ENCODE data around the gene ATP6V1B1.
"Not testable (repeated sequence)": the region's sequence is repeated elsewhere in the genome, so short reads cannot be mapped to it uniquely, and the experiment has no call there.

The ATP6V1B1 gene

DNA sequence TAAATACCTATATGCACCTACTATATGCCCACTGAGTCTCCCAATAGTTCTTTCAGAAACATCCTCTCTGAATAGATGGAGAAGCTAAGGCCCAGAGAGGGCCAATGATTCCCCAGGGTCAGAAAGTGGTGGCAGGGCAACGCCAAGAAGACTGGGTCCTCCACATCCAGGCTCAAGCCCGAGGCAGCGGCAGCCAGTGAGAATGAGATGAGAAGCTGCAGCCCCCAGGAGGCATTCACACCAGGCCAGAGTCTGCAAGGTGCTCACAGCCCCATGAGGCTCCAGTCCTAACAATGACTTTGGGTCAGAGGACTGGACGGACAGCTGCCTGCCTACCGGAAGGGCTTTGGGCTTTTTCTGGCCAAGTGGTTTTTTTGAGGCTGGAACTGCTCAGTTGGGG is 55.4 kb downstream of the ATP6V1B1 start:
- no peak for DNase-seq (ENCODE audit: low read depth)

DNA sequence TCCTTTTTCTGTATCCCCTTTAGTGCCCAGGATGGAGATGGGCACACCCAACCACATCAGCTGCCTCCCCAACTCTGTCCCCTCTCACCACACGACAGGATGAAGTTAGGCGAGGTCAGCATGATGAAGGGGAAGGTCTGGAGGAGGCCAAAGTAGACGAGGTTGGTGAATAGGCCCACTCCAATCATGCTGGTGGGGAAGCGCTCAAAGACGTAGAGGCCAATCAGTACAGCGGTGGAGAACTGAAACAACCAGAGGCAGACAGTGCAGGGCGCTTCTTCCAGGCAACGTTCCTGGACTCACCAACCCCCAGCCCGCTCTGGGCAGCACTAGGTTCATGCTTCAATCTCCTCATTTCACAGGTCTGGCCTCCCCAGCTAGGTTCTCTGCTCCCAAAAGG is 56.0 kb downstream of the ATP6V1B1 start:
- no peak for DNase-seq (ENCODE audit: low read depth)

DNA sequence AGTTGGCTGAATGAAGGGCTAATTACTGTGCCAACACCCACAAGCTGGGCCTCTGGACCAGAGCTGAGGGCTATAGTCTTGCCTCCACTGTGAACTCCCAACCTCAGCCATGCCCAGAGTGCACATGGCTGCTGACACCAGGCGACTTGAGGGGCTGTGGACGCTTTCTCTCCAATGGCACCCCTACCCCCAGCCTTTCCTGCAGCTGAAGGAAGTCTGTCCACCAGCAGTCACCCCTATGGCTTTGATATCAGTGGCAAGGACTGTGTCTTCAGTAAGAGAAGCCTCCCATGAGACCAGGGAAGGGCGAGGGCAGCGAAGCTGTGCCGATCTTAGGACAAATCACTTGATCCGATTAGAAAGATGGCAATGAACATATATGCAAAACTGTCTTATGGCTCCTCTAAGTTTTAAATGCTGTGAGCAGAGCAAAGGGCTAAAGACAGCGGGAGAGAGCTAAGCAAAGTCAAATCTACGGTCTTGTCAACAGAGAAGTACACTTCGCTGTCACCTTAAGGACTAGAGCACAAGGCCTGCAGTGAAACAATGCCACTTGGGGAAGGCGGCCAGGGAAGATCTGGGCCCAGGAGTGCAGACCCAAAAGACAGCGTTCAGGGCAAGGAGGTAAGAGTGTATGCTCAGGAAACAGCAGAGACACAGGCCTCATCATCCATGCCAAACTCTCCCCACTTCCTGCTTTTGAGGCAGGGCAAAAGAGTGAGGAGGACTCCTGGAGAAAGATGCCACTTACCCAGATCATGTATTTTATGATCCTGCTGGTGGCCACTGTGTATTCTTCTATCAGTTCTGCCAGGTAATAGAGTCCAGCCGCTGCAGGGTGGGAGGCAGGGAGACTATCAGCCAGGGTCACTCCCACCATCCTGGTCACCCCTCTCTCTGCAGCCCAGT is 57.5 kb downstream of the ATP6V1B1 start:
- no peak for DNase-seq (ENCODE audit: low read depth)

DNA sequence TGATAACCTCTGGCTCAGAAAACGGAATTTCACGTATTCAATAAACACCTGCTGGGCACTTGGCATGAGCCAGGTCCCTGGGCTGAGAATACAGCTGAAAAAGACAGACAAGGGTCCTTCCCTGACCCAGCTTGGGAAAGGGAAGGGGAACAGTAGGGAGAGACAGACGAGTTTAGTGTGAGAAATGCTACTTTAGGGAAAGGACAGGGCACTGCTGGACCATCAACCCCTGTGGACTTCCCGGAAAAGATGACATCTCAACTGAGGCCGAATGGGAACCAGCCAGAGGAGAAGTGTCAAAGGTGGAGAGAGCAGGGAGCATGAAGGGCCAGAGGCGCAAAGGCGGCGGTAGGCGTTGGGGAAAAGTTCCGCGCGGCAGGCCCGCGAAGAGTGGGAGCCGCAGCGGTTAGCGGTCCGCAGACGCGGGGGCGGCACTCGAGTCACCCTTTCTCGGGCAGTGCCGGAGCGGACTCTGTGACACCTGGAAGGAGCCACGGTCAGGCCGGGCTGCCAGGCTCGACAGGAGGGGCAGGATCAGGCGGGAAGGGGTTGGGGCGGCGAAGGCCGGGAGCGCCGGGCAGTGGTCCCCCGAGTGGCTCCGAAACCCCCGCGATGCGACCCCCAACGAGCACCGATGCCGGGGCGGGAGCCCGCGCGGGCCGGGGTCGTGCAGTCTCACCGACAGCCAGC is 58.5 kb downstream of the ATP6V1B1 start:
- DNase-seq (ENCODE audit: low read depth), result no peak

DNA sequence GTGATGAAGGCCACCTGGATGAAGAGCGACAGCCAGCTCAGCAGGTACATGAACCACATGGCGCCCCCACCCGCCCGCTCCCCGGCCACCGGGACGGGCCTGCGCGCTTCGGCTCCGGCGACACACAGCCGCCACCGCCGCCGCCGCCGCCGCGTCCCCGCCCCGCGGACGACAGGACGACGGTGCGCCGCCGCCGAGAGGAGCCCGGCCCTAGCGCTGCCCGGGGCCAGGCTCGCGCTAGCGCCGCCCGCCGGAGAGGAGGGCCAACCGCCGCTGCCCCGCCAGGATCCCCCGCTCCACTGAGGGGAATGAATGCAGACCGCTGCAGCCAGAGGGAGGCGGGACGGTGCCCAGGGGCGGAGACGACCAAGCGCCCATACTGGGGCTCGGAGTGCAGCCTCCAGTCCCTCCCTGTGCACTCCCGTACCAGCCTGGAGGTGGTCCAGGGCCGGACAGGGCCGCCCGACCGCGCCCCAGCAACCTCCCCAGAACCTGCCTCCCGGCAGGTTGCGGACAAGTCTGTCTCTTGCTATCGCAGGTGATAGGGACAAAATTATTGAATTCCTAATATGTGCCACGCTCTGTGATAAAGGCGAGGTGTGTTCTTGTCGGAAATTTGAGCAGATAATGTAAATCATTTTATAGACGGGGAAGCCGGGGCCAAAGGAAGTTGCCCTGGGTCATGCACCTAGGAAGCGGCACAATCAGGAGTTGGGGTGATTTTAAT is 59.2 kb downstream of the ATP6V1B1 start, which contains the start of gene TEX261:
TEX261 (minus strand) TSS at position 175 of the 727 bp plus-strand sequence; CDS start at position 59, 116 bp downstream.
- peak; percentile 83 for DNase-seq (ENCODE audit: low read depth)

DNA sequence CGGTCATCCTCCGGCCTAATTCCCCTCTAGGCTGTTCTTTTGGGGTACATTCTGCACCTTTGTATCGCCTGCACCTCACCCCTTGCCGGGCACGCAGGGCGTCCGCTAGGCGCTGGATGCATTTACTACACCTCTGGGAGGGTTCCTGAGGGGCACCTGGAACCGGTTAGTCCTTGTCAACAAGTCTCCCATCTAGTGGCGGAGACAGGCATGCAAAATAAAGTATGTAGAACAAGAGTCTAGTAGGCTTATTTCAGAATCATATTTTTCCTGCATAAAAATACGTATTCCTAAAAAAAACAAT is 59.7 kb downstream of the ATP6V1B1 start:
- DNase-seq (ENCODE audit: low read depth), result no peak

DNA sequence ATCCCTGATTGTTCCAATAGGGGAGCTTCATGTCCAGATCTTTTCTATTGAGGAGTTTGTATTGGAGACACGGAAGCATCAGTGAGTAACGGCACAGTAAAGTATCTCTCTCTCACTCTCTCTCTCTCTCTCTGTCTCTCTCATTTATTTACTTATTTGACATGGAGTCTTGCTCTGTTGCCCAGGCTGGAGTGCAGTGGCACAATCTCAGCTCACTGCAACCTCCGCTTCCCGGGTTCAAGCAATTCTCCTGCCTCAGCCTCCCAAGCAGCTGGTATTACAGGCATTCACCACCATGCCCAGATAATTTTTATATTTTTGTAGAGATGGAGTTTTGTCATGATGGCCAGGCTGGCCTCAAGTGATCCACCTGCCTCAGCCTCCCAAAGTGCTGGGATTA is 63.2 kb downstream of the ATP6V1B1 start:
- not testable (repeated sequence) for DNase-seq (ENCODE audit: low read depth)

DNA sequence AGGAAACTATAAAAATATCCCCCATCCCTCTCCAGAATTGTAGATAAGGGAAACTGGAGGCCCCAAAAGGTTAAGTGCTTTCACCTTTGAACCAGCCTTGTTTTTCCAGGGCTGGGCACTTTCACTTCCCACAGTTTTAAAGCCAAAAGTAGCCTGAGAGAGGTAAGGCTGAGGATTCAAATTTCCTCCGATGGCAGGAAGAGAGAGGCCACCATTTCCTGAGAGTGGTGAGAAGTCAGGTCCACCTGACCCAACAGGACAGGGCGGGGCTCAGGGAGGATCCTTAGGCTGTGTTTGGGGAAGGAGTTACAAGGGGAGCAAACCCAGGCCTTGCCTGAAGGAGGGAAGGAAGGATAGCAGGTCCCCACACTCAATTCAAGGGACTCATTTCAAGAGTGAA is 63.7 kb downstream of the ATP6V1B1 start:
- DNase-seq (ENCODE audit: low read depth), result no peak

DNA sequence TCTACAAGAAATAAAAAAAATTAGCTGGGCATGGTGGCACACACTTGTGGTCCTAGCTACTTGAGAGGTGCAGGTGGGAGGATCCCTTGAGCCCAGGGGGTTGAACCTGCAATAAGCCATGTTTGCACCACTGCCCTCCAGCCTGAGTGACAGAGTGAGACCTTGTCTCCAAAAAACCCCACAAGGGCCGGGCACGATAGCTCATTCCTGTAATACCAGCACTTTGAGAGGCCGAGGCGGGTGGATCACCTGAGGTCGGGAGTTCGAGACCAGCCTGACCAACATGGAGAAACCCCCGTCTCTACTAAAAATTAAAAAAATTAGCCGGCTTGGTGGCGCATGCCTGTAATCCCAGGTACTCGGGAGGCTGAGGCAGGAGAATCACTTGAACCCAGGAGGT is 64.2 kb downstream of the ATP6V1B1 start:
- DNase-seq (ENCODE audit: low read depth), result not testable (repeated sequence)

DNA sequence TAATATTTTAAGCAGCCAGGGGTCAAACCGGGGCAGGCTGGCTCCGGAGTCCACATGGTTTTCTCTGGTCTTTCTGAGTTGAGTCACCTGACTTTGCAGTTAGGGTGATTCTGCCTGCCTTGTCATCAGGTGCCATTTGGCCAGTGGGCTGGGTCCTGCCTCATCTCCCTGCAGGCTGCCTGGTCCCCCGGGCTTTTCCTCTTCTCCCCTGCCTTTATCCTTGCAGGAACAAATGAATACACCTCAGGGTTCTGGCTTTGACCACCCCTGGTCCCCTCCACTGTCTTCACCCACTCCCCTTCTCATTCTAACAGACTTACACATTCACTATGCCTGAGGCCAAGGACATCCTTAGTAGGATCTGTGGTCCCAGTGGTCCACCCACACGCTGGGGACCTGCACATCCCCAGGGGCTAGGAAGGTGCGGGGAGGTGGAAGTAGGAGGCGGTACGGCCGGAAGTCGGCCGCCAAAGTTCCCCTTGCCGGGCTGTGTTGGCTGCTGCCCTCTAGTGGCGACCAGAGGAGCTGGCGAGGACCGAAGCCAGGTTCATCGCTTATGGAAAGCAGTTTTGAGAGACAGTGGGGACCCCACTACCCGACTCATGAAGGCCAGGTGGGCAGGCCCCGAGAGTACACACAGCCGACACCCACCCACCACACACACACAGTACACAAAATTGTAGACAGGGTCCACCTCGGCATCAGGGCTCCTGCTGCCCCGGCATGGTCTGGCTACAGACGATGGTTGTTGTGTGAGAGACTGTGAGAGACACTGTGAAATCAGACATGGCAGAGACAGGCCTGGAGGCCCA is 65.3 kb downstream of the ATP6V1B1 start:
- DNase-seq (ENCODE audit: low read depth), result peak; percentile 71

DNA sequence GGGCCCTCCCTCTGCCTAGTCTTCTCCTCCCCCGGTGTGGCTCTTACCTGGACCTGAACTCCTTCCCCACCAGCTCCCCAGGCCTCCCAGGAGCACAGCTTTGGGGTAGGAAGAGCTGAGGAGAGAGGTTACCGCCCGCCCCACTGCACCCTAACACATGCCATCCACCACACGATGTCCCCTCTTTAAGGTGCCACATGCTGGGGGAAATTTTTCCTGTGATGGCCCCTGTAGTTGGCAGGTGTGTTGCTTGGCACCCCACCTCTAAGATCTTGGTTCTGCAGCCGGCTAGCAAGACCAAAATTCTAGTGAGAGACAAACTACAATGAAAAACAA is 65.9 kb downstream of the ATP6V1B1 start:
- DNase-seq (ENCODE audit: low read depth), result no peak

DNA sequence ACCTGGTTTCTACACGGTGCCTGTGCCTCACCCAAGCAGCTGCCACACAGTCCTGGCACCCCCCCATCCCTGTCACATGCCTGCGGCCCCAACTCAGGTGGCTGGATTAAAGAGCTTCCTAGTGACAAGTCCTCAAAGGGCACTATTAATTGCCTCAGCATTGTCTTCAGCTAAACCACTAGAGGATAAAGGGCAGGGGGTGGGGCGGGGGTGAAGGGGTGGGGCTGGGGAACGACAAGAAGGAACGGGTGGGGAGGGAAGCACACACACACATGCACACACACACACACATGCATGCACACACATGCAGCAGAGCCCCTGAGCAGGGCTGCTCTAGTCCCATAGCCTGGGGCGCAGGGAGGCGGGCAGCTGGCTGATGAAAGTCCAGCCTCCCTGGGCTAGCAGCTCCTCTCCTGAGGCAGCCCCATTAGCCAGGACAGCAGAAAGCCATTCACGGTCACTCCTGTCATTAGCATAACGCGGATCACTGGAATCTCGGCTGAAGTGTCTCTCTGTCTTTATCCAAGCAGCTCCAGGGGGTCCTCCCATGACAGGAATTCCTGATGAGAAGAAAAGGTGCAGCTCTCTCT is 66.4 kb downstream of the ATP6V1B1 start:
- no peak for DNase-seq (ENCODE audit: low read depth)

DNA sequence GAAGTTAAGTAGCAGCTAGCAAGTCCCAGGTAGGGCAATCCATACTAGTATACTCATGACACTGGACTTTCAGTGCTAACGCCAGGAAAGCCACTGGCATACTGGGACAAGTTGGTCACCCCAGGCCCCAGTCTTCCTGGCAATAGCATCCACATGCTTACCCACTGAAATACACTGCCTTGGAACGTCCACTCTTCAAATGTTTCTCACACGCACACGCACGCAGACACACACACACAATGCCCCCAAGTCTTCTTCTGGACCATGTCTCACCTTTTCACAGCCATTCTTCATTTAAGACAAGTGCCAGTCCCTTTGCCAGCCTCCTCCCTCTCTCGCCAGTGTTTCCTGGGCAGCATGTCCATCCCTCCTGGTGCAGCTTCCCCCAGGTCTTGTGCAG is 67.7 kb downstream of the ATP6V1B1 start:
- DNase-seq (ENCODE audit: low read depth), result no peak

DNA sequence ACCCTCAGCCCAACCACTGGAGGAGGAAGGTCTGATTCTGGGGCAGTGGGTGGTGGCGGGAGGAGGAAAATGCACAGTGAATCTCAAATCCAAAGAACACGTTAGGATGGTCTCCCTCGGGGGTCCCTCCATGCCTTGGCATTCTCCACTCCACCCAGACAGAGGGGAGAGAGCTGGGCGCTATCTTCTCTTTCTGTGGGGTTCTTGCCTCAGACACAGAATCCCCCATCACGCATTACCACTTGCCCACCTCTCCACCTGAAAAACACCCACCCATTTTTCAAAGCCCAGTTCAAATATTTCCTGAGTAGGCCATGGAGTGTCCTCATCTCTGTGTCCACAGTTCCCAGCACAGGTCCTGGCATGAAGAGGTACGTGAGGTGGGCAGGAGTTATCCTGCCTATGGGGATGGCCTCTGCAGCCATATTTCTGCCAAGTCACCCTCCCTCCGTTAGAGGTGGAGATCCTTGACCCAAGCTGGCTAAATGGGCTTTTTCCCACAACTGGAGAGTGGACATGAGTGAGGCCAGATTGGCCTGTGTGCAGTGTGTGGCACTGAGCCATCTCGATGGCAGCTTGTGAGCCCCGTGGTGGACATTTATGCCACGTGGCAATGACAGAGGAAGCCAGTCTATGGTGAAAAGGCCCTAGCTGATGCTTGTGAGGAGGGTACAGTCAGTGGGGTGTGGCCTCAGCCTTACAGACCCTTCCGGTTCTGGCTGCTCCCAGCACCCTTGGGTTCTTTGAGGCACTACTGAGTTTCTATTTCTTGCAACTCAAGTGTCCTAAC is 68.5 kb downstream of the ATP6V1B1 start:
- DNase-seq (ENCODE audit: low read depth), result no peak

DNA sequence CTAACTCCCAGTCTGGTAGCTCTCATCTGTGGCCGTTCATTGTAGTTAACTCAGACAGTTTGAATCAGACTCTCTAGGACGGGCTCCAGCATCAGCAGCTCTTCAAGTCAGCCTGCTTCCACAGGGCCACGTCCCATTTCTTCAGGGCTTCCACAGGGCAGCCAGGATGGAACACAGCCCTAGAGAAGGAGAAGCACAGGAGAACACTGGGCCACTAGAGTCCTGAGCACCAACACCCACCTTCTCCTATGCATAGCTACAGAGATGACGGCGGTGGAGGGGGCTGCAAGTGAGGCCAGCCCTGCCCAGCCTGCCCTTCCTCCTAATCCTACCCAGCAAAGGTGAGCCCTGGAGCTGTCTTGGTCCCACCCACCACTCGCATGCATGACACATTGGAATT is 69.2 kb downstream of the ATP6V1B1 start:
- no peak for DNase-seq (ENCODE audit: low read depth)

DNA sequence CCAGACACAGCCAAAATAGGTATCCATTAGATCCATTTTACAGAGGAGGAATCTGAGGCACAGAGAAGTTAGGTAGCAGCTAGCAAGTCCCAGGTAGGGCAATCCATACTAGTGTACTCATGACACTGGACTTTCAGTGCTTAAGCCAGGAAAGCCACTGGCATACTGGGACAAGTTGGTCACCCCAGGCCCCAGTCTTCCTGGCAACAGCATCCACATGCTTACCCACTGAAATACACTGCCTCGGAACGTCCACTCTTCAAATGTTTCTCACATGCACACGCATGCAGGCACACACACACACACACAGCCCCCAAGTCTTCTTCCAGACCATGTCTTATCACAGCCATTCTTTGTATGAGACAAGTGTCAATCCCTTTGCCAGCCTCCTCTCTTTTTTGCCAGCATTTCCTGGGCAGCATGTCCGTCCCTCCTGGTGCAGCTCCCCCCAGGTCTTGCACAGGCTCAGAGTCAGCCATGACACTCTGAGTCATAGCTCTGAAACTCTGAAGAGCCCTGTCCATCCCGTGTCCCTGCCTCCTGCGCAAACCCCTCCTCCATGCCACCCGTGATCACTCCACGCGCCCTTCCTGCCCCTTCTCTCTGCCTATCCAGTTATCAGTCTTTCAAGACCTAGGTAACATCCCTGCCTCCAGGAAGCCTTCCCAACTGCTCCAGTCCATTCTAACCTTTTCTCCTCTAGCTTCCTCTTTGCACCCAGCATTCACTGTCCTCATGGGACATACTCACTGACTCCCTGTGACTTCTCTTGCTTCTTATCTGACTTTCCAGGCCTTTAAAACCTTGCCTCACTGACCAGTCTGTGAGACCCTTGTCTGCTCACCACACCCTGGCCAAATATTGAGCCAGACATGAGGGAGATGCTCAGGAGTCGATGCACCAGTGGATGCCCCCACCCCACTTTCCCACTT is 69.8 kb downstream of the ATP6V1B1 start:
- no peak for DNase-seq (ENCODE audit: low read depth)

DNA sequence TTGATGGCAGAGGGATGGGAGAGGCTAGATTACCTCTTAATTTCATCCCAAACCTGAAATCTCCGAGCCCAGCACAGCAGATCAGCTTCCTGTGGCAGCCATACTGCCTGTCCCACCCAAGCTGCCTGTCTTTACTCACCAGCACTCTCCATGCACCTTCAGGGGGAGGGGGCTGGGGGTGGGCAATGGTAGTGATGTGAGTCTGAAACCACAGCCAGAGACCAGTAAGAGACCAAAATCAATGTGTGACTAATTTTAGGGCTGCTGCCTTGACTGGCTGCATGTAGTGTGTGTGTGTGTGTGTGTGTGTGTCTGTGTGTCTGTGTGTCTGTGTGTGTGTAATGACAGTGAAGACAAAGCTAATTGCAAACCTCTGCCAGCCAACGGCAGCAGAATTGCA is 70.6 kb downstream of the ATP6V1B1 start:
- DNase-seq (ENCODE audit: low read depth), result no peak

DNA sequence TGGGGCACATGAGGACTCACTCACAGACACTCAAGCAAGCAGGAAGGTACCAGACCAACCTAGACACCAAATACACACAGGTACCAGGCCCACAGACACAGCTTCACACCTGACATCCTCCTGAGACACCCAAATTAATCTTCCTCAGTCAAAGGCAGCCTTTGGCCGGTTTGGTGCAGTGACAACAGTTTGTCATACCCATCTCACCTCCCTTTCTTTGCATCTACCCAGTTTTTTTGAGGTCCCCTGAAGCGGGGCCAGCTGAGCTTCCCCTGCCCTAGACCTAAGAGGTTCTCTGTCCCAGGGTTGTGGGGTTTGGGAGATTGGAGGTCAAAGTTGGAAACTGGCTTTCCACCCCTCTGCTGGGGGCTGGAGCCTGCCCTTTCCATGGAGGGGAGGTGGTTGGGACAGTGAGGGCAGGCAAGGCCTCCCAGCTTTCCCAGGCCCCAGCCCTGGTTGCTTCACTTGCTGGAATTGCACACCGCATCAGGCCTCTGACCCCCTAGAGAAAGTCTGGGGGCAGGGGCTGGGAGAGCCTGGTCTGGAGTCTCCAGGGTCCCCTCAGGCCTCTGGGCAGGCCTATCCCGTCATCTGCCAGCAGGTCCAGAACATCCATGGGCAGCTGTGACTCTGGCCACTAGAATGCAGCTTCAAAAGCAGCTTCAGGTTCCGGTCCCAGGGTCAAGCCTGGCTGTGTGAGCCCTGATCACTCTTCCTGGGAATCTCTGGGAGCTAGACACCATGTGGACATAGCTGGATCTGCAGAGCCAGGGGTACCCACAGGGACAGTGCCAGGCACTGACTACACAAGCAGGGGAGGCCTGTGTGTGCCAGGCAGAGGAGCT is 71.5 kb downstream of the ATP6V1B1 start:
- no peak for DNase-seq (ENCODE audit: low read depth)

DNA sequence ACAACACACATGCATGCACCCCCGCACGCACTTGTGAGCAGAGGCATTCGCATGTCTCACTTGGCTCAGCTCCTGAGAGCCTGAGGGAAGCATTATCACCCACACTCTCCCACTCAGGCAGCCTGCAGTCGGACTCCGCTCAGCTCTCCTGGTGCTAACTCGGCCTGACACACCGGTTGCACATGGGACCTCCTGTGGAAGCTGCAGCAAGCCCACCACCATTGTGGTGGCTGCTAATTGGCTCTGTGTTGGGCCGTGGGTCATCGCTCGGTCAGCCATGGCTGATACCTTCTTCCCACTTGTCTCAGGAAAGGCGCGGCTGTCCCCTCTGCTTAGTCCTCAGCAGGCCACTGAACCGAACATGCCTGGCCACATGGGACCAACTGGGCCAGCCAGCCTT is 72.6 kb downstream of the ATP6V1B1 start:
- no peak for DNase-seq (ENCODE audit: low read depth)

Data from activated gamma-delta T cell treated with anti-CD3 and anti-CD28 coated beads, Interleukin-2, amount 50 U/mL, for 16 hours (primary cell).